ENCODE measurements around the gene NAV3.

Gene NAV3

GRCh38 chr12:77918046-77918445, 87.4 kb downstream of the NAV3 start:
- no peaks in the 10 kb centered on the region for H3K27me3 ChIP-seq (replicated peaks; ENCODE audit: insufficient read depth, low read length)
- H3K4me2 ChIP-seq (ENCODE audit: low read depth, low read length): no peak overlapping the region
- H3K9me2 ChIP-seq (replicated peaks; ENCODE audit: insufficient read depth, low read length): no peaks in the 10 kb centered on the region
- DNase-seq: no peak
- H3K9me3 ChIP-seq (replicated peaks; ENCODE audit: insufficient read depth, low read length): no peaks in the 10 kb centered on the region
- H2AFZ ChIP-seq (ENCODE audit: low read length): no peak overlapping the region
- no peaks in the 10 kb centered on the region for H3F3A ChIP-seq (ENCODE audit: insufficient read depth, low read length)
- H3K4me1 ChIP-seq (ENCODE audit: low read length): no peaks in the 10 kb centered on the region
- no peak for TF ChIP-seq EZH2 (optimal IDR thresholded peaks at IDR 0.05; ENCODE audit: low read depth, low read length)
- no peaks in the 10 kb centered on the region for H3K79me2 ChIP-seq (ENCODE audit: low read length)
- no peak overlapping the region for H3K4me3 ChIP-seq (ENCODE audit: low read length)
- no peaks in the 10 kb centered on the region for H4K20me1 ChIP-seq (ENCODE audit: insufficient read depth, low read length)
- no peak overlapping the region for H3K27ac ChIP-seq (ENCODE audit: low read length)
- no peaks in the 10 kb centered on the region for H3K36me3 ChIP-seq (replicated peaks; ENCODE audit: insufficient read depth, low read length)
- H3K9ac ChIP-seq (ENCODE audit: low read length): no peak overlapping the region

DNA sequence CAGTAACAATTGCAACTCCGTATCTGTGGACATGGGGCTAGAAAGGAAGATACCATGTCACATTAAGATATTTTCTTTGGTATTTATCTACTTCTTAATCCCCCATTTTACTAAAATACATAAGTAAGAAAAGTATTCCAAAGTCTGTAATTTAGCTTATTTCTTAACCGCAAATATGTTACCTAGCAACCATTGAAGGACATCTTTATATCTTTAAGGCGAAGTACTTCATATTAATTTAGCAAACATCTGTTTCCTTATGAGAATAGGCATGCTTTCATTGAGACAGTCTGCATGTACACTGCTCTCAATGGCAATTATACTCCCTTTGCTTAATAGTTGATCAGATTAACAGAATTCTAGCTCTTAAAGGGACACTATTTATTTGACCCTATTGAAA, 88.8 kb downstream of the NAV3 start:
- no peak for DNase-seq
- Histone ChIP-seq H3K27me3 (replicated peaks; ENCODE audit: insufficient read depth, low read length) (no peaks in the 10 kb centered on the region), H4K20me1 (ENCODE audit: insufficient read depth, low read length) (no peaks in the 10 kb centered on the region), H3K27ac (ENCODE audit: low read length) (no peak overlapping the region), H2AFZ (ENCODE audit: low read length) (no peak overlapping the region), H3F3A (ENCODE audit: insufficient read depth, low read length) (no peaks in the 10 kb centered on the region), H3K9me3 (replicated peaks; ENCODE audit: insufficient read depth, low read length) (no peaks in the 10 kb centered on the region), H3K36me3 (replicated peaks; ENCODE audit: insufficient read depth, low read length) (no peaks in the 10 kb centered on the region), H3K4me3 (ENCODE audit: low read length) (no peak overlapping the region), H3K79me2 (ENCODE audit: low read length) (no peaks in the 10 kb centered on the region), H3K9ac (ENCODE audit: low read length) (no peak overlapping the region), H3K4me1 (ENCODE audit: low read length) (no peaks in the 10 kb centered on the region), H3K9me2 (replicated peaks; ENCODE audit: insufficient read depth, low read length) (no peaks in the 10 kb centered on the region), H3K4me2 (ENCODE audit: low read depth, low read length) (no peak overlapping the region)
- TF ChIP-seq, protein P1, sequence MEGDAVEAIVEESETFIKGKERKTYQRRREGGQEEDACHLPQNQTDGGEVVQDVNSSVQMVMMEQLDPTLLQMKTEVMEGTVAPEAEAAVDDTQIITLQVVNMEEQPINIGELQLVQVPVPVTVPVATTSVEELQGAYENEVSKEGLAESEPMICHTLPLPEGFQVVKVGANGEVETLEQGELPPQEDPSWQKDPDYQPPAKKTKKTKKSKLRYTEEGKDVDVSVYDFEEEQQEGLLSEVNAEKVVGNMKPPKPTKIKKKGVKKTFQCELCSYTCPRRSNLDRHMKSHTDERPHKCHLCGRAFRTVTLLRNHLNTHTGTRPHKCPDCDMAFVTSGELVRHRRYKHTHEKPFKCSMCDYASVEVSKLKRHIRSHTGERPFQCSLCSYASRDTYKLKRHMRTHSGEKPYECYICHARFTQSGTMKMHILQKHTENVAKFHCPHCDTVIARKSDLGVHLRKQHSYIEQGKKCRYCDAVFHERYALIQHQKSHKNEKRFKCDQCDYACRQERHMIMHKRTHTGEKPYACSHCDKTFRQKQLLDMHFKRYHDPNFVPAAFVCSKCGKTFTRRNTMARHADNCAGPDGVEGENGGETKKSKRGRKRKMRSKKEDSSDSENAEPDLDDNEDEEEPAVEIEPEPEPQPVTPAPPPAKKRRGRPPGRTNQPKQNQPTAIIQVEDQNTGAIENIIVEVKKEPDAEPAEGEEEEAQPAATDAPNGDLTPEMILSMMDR (IDR thresholded peaks at IDR 0.05; ENCODE audit: low read length): no peak
- TF ChIP-seq EZH2phosphoT487 (IDR thresholded peaks at IDR 0.05; ENCODE audit: low read length) (no peak), EZH2 (optimal IDR thresholded peaks at IDR 0.05; ENCODE audit: low read depth, low read length) (no peak)

DNA sequence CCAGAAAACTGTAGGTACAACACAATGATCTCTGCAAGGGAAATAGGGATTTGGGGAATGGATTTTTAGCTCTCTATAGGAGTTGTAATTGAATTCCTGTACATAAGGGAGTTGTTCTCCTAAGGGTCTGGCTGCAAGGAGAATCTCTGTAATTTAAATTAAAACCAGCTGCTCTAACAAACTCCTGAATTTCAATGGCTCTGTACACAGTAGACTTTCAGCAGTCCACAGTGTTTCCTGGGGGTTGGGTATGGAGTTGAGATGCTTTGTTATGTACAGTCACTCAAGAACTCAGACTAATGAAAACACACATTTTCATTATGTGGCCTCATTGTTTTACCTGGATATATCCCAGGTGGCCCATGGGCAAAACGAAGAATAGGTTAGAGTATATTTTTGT, 93.2 kb downstream of the NAV3 start:
- H3K79me2 ChIP-seq (ENCODE audit: low read length): no peaks in the 10 kb centered on the region
- H3K27me3 ChIP-seq (replicated peaks; ENCODE audit: insufficient read depth, low read length): no peaks in the 10 kb centered on the region
- no peak overlapping the region for H3K27ac ChIP-seq (ENCODE audit: low read length)
- no peaks in the 10 kb centered on the region for H3K4me1 ChIP-seq (ENCODE audit: low read length)
- no peak for TF ChIP-seq EZH2 (optimal IDR thresholded peaks at IDR 0.05; ENCODE audit: low read depth, low read length)
- TF ChIP-seq EZH2phosphoT487 (IDR thresholded peaks at IDR 0.05; ENCODE audit: low read length): no peak
- TF ChIP-seq, protein P1 (IDR thresholded peaks at IDR 0.05; ENCODE audit: low read length): no peak
- H3K9ac ChIP-seq (ENCODE audit: low read length): no peak overlapping the region
- H3K4me2 ChIP-seq (ENCODE audit: low read depth, low read length): no peak overlapping the region
- no peak overlapping the region for H2AFZ ChIP-seq (ENCODE audit: low read length)
- H3K36me3 ChIP-seq (replicated peaks; ENCODE audit: insufficient read depth, low read length): no peaks in the 10 kb centered on the region
- no peaks in the 10 kb centered on the region for H3F3A ChIP-seq (ENCODE audit: insufficient read depth, low read length)
- H3K9me2 ChIP-seq (replicated peaks; ENCODE audit: insufficient read depth, low read length): no peaks in the 10 kb centered on the region
- no peak for DNase-seq
- H3K9me3 ChIP-seq (replicated peaks; ENCODE audit: insufficient read depth, low read length): no peaks in the 10 kb centered on the region
- H3K4me3 ChIP-seq (ENCODE audit: low read length): no peak overlapping the region
- no peaks in the 10 kb centered on the region for H4K20me1 ChIP-seq (ENCODE audit: insufficient read depth, low read length)

DNA sequence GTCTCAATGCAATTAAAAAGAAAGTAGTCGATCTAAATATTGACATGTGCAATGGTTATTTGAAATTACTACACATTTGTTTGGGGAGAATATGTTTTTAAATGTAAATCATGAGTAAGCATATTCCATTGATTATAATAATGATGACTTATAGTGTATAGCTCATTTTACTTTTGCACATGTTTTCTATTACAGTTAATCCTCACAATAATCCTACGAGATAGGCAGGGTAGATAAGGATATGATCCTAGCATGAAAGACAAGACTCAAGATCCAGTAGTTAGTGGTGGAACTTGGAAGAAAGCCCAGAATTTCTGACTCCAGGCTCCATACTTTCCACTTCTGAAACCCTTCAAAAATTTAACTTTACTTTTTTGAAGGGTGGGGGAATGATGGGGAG, 94.0 kb downstream of the NAV3 start:
- H3K9ac ChIP-seq (ENCODE audit: low read length): no peak overlapping the region
- no peaks in the 10 kb centered on the region for H3F3A ChIP-seq (ENCODE audit: insufficient read depth, low read length)
- no peaks in the 10 kb centered on the region for H3K27me3 ChIP-seq (replicated peaks; ENCODE audit: insufficient read depth, low read length)
- no peak overlapping the region for H3K4me3 ChIP-seq (ENCODE audit: low read length)
- H3K36me3 ChIP-seq (replicated peaks; ENCODE audit: insufficient read depth, low read length): no peaks in the 10 kb centered on the region
- no peaks in the 10 kb centered on the region for H4K20me1 ChIP-seq (ENCODE audit: insufficient read depth, low read length)
- TF ChIP-seq EZH2phosphoT487 (IDR thresholded peaks at IDR 0.05; ENCODE audit: low read length): no peak
- TF ChIP-seq, protein P1 (IDR thresholded peaks at IDR 0.05; ENCODE audit: low read length): no peak
- TF ChIP-seq EZH2 (optimal IDR thresholded peaks at IDR 0.05; ENCODE audit: low read depth, low read length): no peak
- H3K9me3 ChIP-seq (replicated peaks; ENCODE audit: insufficient read depth, low read length): no peaks in the 10 kb centered on the region
- no peak for DNase-seq
- H3K4me1 ChIP-seq (ENCODE audit: low read length): no peaks in the 10 kb centered on the region
- H3K9me2 ChIP-seq (replicated peaks; ENCODE audit: insufficient read depth, low read length): no peaks in the 10 kb centered on the region
- no peak overlapping the region for H3K27ac ChIP-seq (ENCODE audit: low read length)
- no peak overlapping the region for H3K4me2 ChIP-seq (ENCODE audit: low read depth, low read length)
- no peak overlapping the region for H2AFZ ChIP-seq (ENCODE audit: low read length)
- no peaks in the 10 kb centered on the region for H3K79me2 ChIP-seq (ENCODE audit: low read length)
